Upper lobe of left lung (tissue), 4 donors: Measurements from ENCODE around the gene KLHDC8A.

Source experiments
- CTCF ChIP-seq, 6 experiments: fragments of 450-650 bp in 4 of 6; fragments of 200-600 bp in 2 of 6; sonication (generic) in 2 of 6; IDR thresholded peaks; one replicate each; pipeline ENCODE4 v1.5.1; 2016 to 2019; ENCODE audit warnings: antibody characterized with exemption in 6 of 6
- POLR2A ChIP-seq, 4 donors: fragments of 450-650 bp; IDR thresholded peaks; one replicate each; pipeline ENCODE4 v1.5.1; 2016 to 2017; ENCODE audit warnings: antibody characterized with exemption in 4 of 4, mild to moderate bottlenecking in 2 of 4
- POLR2AphosphoS5 ChIP-seq, 2 donors: sonication (generic); formaldehyde crosslinking; IDR thresholded peaks; one replicate each; pipeline ENCODE4 v1.5.1; 2017; ENCODE audit warnings: antibody characterized with exemption in 2 of 2

DNA sequence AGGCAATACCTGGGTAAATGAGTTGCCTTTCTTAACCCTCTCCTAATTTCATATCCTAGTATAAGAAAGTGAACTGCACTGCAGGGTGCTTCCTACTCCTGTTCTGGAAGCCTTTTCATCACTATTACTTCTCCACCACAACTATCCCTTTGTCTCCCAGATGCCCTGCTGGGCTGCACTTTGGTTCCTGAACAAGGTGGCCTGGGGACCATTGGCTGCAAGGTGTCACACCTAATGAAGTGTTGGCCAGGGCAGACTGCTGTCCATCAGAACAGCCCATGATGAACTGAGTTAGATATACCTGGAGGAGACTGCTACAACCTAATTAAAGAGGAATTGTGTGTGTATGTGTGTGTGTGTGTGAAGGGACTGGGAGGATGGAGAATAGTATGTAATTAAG lies 1.9 kb upstream of the KLHDC8A start:
- no peak for TF ChIP-seq POLR2AphosphoS5 (IDR thresholded peaks at IDR 0.05)
- no peak for TF ChIP-seq CTCF (IDR thresholded peaks at IDR 0.05)
- no peak for TF ChIP-seq POLR2A (IDR thresholded peaks at IDR 0.05)
